ENCODE data around the gene SMURF1. TPM values are rescaled to one million over a fixed set of nuclear protein-coding genes. Genes with fewer than 3 reads are reported as not detected.
A peak's percentile ranks its signal among the peaks of the same experiment; 100 is the strongest.
"Not testable (repeated sequence)": the region's sequence is repeated elsewhere in the genome, so short reads cannot be mapped to it uniquely, and the experiment has no call there.

SMURF1 gene
- total RNA-seq, 1 donor from 2014 or later: 27.2 TPM

DNA sequence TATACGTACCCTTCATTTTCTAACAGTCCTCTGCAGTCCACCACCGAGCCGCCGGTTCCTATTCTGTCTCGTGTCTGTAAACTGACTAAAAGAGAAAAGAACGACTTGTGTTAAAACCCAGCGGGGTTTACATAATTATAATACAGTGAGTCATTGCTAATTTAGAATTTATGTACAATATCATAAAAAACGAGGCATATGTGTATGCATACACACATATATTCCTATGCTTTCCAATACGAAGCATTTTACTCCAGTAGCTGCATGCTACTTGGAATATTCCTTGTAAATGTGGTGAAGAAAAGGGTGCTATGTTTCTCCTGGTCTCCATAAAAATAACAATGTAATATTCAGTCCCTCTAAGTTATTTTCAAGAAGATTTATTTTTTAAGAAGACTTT lies 89.1 kb downstream of the SMURF1 start:
- no peak for DNase-seq (ENCODE audit: low spot score)

DNA sequence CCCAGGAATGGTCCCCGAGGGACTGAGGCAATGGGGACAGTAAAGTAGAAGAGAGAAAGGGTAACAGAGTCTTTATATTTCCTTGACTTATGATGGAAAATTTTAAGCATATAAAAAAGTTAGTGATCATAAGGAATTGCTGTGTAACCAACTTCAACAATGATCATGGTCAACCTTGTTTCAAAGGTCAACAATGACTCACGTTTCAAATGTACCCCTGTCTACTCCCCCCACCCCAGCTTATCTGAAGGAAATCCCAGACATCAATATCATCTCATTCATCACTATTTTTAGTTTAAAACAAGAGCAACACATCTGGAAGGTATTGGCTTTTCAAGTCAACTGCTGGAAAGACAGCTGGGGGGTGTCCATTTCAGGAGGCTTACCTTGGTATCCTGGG lies 92.9 kb downstream of the SMURF1 start:
- no peak for DNase-seq (ENCODE audit: low spot score)

DNA sequence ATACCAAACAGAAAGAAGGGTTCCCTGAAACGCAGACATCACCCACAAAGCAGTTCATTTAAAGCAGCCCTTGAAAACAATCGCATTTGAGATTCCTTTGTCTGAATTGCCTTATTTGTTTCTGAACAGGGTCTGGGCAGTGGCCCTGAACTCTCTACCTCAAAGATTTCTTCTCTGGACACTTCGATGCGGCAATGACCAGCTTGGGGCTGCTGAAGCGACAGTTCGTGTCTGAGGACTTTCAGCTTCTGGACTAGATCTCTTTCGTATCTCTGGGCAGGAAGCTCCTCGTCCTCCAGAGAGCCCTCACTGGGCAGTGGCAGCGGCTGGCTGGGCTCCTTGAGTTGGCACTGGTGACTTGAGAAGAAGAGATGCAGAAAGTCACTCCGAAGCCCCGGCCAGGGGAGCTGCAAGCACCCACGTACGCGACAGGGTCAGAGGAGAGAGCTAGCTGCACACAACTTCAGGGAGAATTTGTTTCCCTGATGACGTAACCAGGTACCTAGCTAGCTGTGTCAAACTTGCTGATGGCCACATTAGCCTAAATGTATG lies 96.3 kb downstream of the SMURF1 start:
- no peak for DNase-seq (ENCODE audit: low spot score)

DNA sequence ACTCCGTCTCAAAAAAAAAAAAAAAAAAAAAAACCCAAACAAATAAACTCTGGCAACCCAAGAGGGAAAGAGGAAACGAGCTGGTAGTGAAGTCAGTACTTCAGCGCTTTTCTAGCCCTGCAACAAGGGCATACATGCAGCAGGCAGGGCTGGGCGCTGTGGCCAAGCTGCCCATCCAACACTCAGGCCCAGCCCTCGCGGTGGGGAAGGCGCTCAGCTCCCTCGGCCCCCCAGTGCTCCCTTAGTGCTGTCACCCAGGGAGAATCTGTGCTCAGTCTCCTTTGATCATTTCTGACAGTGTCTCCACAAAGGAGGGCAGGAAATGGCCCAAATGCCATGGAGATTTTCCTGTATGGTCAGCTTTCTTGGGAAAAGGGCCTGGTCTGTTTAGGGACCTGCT lies 97.2 kb downstream of the SMURF1 start:
- no peak for DNase-seq (ENCODE audit: low spot score)

DNA sequence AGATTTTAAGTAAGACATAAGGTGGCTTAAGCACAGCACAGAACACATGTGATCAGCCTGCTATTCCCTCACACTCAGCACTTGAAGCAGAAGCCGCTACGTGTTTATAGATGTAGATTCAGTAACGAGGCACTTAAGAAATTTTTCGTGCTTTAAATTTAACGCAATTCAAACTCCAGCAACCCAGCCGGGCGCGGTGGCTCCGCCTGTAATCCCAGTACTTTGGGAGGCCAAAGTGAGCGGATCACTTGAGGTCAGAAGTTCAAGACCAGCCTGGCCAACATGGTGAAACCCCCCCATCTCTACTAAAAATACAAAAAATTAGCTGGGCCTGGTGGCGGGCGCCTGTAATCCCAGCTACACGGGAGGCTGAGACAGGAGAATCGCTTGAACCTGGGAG lies 97.6 kb downstream of the SMURF1 start:
- not testable (repeated sequence) for DNase-seq (ENCODE audit: low spot score)

DNA sequence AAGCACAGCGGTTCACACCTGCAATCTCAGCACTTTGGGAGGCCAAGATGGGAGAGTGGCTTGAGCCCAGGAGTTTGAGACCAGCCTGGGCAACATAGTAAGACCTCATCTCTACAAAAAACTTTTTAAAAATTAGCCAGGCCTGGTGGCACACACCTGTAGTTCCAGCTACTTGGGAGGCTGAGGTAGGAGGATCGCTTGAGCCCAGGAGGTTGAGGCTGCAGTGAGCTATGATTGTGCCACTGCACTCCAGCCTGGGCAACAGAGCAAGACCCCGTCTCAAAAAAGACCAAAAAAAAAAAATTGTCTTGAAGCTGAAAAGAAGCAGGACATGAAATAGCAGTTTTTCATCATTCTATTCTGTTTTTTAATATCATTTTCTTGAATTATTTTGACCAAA lies 99.0 kb downstream of the SMURF1 start:
- not testable (repeated sequence) for DNase-seq (ENCODE audit: low spot score)

DNA sequence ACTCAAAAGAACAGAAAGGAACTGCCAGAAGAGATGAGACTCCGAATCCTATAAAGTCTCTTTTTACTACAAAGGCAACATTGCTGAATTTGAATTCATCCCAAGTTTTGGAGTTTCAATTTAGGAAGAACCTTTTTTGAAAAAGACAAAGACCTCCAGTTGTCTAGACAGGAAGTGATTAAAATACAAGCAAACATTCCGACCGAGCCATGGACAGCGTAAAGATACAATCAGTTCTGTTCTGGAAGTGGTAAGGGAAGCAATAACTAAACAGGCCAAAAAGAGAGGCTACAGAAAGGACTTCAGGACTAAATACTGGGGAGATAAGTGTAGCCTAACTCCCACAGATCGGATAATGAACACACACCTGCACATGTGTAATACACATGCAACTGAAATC lies 101.0 kb downstream of the SMURF1 start:
- DNase-seq (ENCODE audit: low spot score): no peak

DNA sequence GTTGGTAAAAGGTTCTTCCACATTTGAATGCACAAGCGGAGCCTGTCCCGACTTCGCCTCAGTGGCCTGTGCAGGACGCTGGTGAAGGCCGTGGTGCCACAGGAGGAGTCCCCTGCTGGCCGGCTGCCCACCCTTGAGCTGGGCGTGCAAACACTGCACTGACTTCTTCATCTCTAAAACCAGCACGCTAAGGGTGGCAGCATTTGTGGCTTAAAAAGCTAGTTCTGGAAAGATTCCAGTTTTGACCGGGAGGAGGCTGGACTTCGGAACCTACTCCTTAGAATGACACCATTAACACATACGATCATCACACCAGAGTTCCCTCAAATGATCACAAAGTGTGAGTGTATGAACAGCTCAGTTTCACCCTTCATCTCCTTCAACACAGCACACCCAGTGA lies 102.4 kb downstream of the SMURF1 start:
- DNase-seq (ENCODE audit: low spot score): no peak

DNA sequence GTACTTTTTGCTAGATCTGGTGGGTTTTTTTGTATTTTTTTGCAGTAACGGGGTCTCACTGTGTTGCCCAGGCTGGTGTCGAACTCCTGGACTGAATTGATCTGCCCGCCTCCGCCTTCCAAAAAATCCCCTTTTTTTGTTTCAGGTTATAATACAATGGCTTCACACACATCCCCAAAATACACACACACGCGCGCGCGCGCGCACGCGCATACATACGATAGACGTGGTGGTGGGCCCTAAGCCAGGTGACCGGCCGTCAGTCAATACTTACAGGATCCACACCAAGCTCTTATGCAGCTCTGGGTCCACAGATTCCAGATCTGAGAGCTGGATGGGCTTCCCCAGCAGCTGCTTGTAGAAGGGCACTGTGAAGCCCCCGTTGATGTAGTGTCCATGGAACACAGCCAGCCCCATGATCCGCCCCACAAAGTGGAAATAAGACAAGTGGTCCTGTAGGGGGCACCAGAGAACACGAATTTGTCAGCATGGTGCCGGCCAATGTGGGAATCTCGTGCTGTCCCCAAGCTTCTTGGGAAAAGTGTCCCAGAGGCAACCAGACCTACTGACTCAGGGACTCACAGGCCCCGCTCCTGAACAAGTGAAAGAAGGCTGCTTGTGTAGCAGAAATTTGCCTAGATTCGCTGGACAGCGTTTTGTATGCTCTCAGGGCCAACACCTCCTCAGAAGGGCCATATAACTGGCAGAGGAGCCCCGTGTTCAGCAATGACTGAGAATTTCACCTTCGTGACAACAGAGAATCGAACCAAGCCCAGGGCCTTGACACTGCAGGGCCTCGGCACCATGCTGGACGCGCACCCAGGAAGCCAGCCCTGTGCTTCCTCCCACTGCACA lies 103.6 kb downstream of the SMURF1 start:
- DNase-seq (ENCODE audit: low spot score): peak; percentile 81

DNA sequence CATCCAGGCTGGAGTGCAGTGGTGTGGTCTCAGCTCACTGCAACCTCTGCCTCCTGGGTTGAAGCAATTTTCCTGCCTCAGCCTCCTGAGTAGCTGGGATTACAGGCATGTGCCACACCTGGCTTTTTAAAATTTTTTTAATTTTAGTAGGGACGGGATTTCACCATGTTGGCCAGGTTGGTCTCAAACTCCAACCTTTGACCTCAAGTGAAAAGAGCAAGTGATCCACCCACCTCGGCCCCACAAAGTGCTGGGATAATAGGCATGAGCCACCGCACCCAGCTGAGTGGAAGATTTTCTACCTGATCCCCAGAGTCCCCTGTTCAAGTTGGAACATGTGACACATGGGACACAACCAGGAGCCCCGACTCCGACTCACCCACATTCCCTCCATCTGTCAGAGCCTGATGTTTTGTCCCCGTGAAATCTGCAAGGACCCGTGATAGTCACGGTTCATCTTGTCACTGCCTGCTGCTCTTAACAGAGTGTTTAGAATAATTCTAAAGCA lies 104.5 kb downstream of the SMURF1 start:
- no peak for DNase-seq (ENCODE audit: low spot score)

DNA sequence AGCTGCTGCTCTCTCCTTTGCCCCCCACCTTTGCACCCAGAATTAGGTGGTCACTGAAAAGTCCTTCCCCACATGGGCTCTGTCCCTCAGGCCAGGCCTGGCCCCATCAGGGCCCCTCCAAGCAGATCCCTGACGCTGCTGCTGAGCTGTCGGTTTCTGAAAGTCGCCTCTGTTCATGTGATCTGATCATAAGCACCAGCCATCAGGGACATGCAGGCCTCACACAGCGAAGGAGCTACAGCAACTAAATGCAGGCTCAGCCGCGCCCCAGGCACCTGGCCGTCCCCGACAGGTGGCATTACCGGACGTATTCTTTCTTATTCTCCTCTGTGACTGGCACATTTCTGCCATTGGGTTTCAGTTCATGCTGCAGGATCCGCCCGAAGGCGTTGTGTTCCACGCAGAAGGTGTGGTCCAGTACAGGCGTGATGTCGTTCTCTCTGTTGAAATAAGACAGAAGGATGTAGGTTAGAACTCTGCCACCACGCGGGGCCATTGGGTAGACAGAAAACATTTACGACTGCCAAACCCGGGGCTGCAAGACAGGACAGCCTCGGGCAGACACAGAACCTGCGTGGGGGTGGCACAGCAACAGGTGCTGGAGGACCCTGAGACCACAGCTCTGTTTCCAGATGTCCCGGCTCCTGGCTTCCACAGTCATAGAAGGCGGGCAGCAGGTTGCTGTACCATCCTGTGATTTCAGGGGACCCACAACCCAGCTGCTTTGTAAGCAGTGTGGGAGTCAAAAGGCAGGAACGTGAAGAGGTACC lies 105.6 kb downstream of the SMURF1 start:
- DNase-seq (ENCODE audit: low spot score): no peak

DNA sequence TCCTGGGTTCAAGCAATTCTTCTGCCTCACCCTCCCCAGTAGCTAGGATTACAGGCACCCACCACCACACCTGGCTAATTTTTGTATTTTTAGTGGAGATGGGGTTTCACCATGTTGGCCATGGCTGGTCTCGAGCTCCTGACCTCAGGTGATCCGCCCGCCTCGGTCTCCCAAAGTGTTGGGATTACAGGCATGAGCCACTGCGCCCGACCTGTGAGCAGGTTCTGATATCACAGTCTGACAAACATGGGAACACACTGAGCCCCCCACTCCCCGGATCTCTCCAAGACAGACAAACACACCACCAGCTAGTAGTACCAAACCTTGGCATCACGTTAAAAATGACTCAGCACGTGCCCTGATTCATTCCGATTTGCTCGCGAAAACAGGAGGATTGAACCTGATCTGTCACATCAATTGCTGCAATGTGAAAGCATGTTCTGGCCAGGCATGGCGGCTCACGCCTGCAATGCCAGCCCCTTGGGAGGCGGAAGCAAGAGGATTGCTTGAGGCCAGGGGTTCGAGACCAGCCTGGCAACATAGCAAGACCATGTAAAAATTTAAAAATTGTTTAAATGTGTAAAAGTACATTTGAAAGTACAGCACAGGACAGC lies 106.5 kb downstream of the SMURF1 start:
- DNase-seq (ENCODE audit: low spot score): no peak

DNA sequence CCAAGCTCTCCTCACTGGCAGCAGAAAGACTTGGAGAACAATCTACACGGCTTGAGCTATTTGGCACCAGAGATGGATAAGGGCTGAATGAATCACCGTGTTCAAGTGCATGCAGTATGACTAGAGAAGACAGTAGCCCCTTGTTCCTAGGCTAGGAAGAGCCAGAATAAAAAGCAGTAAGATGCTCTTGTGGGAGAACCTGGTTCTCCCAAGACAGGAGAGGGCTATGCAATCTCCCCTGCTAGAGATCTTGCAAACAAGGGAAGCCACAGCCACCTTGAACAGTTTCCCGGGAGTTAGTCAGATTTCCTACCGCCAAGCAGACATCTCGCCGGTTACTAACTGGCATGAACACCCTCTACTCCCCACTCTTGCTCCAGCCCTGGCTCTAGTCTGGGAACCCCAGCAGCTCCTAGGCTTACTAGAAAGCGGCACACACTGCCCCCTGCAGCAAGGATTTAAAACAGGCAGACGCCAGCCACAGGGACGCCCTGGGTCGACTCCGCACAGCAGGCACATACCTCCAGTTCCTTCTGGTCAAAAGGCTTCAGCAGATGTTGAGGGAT lies 107.3 kb downstream of the SMURF1 start:
- no peak for DNase-seq (ENCODE audit: low spot score)

DNA sequence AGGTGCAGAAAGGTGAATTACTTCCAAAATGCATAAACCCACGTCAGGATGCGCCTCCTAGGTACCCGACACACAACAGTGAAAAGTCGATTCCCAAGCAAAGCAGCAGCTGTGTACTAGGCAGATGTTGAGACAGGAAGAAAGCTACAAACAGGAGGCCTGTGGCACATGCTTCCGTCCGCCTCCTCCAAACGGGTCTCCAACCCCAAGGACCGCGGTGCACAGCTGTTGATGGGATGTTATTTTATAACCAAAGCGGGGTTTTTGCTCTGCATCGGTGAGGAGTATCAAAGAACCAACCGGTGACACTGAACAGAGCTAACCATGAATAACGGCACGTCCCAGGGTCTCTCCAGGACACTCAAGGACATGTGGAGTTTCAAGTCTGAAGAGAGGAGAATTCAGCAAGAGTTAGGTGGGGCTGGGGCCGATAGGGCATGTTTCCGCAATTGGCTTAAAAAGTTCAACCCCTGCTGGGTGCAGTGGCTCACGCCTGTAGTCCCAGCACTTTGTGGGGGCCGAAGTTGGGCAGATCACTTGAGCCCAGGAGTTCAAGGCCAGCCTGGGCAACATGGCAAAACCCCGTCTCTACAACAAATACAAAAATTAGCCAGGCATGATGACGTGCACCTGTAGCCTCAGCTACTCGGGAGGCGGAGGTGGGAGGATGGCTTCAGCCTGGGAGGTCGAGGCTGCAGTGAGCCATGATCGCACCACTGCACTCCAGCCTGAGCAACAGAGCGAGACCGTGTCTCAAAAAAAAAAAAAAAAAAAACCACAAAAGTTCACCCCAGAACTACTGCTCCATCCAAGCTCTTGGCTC lies 108.0 kb downstream of the SMURF1 start:
- DNase-seq (ENCODE audit: low spot score): no peak

DNA sequence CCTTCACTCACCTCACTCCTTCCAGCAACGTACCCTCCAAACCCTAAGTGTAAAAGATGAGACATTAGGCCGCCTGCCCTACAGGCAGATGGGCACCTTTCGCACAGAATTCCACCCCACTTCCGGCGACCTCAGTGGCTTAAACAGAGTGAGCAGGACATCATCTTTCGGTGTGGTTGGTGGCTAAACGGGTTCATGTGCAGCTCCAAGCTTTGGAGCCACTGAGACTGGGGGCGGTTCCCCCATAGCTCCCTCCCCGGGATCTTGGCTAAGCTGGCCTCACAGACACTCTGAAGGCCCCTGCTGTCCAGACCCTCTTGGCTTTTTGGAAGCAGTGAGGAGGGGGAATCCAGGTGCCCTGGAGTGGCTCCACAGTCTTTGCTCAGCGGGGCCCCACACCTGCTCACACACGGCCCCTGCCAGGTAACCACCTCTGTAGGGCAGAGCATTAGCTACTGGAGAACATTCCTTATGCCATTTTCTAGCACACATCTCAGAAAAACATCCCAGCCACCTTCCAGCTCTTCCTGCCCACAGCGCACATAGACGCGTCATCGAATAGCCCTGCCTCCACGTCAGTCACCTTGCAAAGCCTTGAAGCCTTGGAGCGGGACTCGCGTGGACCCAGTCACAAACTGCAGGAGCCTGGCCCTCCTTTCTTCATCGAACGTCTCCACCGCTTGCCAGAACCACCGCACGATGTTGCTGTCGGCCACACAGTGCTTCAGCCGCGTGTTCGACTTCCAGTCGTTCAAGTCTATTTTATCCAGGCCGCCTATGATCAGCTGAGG lies 108.8 kb downstream of the SMURF1 start:
- DNase-seq (ENCODE audit: low spot score): no peak

DNA sequence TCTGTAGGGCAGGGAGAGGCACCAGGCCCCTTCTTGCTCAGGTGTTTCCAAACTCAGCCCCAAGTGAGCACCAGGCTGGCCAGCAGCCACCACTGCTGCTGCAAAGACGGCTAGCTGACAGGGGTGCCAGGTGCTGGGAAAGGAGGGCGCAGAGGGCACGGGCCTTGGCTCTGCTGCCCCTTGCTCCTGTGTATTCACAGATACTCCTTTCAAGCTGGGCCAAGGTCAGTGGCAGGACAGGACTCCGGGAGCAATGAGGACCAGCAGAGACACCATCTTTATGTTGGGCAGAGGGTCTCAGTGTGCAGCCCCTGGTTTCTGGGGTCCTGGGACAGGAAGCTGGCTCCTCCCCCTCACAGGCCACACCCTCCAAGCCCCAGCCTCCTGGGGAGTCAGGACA lies 110.1 kb downstream of the SMURF1 start:
- no peak for DNase-seq (ENCODE audit: low spot score)

DNA sequence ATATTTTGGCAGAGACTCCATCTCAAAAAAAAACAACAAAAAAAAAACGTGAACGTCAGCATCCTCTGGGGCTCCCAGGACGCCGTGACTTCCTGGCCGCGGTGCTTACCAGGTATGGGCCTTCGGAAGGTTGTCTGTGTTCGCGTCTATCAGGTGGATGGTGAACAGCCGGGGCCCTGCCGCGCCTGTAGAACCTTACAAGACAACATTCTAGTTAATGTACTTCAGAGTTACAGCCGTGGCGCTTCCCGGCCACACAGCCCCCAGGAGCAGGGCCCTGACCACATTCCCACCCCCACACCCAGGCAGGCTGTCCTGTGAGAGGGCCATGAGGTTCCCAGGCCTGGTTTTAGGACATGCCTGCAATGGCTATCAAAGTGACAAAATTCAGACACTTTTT lies 111.0 kb downstream of the SMURF1 start:
- DNase-seq (ENCODE audit: low spot score): no peak

DNA sequence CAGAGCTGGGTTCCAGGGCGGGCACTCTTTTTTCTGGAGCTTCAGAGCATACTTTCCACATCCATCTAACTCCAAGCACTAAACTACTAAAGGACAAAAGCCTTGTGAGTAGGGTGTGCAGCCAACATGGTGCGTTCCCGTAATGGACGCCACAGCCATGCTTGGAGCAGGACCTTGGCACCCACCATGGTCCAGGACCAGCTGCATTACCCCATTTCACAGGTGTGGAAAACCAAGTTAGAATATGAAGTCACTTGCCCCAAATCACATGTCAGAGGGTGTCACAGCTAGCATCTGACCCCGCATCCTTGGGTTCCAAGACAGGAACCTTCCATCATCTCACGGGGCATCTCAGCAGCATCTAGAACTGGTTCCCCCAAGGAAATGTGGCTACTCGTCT lies 112.4 kb downstream of the SMURF1 start:
- no peak for DNase-seq (ENCODE audit: low spot score)

DNA sequence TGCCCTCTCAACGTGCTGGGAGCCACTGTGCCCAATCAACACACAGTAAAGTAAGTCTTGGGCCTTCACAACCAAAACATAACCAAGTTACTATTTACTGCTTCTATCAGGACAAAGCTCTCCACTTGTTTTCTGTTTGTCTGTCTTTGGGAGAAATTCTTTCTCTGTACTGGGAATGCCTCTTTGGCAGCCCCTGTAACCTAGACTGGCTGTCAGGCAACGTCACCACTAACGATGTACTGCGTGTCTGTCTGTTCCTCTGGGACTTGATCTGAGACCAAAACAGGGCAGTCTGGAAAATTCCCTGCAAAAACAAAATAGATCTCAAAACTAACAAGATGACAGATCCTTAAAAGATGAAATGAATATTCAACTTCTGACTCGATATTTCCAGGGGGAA lies 113.0 kb downstream of the SMURF1 start:
- no peak for DNase-seq (ENCODE audit: low spot score)

DNA sequence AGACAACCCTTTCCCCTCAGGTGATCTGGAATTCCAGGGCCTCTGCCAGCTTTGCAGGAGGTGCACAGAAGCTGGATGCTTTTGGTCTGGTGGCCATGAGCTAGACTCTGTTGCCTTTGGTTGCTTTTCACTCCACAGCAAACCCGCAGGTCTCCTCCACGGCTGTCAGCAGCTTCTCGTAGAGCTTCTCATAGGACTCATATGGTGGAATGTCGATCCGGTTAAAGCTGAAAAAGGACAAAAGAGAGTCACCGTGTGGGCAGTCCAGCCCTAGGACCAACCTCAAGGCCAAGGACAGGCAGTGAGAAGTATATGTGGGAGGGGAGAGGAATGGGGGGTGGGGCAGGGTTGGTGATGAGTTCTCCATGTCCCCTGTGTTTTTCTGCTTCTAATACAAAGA lies 113.5 kb downstream of the SMURF1 start:
- DNase-seq (ENCODE audit: low spot score): no peak
